SKM-1 treated with dmso at 0.1 percent for 144 hours (cell line): ENCODE data around the gene OTUD7B.
"Not testable (repeated sequence)": the region's sequence is repeated elsewhere in the genome, so short reads cannot be mapped to it uniquely, and the experiment has no call there.

Source experiments
- DNase-seq: peaks from one replicate; lab custom pipeline; 2025; ENCODE audit not compliant: unreplicated experiment; lab: John Stamatoyannopoulos, UW

The OTUD7B gene

GRCh38 chr1:149962039-149962647, 48.4 kb downstream of the OTUD7B start:
- DNase-seq = peak; percentile 92

DNA sequence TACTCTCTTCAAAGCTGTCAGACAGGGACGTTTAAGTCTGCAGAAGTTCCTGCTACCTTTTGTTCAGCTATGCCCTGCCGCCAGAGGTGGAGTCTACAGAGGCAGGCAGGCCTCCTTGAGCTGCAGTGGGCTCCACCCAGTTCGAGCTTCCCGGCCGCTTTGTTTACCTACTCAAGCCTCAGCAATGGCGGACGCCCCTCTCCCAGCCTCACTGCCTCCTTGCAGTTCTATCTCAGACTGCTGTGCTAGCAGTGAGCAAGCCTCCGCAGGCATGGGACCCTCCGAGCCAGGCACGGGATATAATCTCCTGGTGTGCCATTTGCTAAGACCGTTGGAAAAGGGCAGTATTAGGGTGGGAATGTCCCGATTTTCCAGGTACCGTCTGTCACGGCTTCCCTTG, 53.0 kb downstream of the OTUD7B start:
- not testable (repeated sequence) for DNase-seq

DNA sequence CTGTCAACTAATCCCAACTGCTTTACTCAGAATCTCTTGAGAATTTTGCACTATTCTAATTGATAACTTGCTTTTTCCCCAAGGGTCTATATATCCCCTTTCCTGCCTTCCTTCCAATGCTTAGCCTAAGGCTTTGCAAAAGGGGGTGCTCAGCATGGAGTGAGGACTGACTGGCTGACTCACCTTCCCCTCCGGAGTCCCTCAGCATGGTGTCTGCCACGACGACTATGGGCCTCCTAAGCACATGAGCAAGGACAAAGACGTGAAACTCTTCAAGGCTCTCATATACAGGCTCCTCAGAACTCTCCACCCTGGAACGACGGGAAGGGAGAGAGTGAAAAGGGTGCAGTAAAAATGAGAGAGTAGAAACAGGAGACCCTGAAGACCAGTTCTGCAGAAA, 60.6 kb downstream of the OTUD7B start:
- no peak for DNase-seq

DNA sequence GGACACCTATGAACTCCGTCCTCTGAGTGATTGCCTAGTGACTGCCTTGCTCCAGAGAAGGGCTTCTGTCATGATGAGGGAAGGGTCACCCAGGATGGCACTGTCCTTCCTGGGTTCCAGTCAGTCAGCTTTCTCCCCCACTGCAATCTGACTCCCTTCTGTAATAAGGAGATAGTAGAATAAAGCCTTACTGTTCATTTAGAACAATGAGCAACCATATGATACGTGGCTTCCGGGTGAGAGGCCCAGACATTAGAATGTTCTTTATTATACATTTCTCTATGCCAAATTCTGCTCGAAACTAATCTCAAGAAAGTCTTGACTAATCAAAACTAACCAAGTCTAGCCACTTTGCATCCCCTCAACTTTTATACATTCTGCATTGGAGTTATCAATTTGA, 65.3 kb downstream of the OTUD7B start:
- DNase-seq = no peak

DNA sequence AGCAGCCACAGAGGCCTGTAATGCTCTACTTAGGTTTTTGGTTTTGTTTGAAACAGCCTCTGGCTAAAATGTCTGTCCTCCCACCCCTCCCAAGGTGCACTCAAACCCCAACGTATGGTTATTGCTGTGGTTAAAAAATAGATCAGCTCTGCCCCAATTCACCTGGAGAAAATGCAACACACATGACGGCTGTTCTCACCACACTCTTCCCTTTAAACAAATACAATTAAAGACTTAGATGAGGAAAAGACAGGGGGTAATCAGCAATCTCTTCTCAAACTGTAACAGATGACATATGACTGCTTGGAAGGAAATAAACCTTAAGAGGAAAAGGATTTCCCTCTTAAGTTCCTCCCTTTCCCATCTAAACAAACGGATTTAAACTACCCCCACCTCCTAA, 67.6 kb downstream of the OTUD7B start:
- DNase-seq = no peak

DNA sequence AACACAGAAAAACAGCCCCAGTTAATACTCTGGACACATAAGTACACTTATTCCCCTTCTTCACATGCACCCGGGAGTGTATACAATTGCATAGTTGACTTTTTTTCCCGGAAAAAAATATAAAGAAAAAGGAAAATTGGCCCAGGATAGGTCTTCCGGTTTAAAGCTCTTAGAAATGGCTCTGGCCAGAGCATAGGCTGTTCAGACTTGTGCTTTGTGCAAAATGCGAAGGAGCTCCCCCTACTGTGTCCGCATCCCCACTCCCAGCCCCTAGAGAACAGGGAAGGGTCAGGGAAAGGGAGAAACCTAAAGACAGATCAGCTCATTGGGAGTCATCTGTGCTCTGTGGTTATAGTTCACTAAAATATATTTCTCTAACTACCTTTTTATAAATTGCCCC, 68.3 kb downstream of the OTUD7B start:
- DNase-seq = no peak

GRCh38 chr1:149940427-149940826, 70.1 kb downstream of the OTUD7B start:
- DNase-seq = no peak

- DNase-seq = not testable (repeated sequence)
Observed at GRCh38 chr1:149938668-149939003, 71.9 kb downstream of the OTUD7B start.

GRCh38 chr1:149937759-149938158, 72.8 kb downstream of the OTUD7B start:
- no peak for DNase-seq

DNA sequence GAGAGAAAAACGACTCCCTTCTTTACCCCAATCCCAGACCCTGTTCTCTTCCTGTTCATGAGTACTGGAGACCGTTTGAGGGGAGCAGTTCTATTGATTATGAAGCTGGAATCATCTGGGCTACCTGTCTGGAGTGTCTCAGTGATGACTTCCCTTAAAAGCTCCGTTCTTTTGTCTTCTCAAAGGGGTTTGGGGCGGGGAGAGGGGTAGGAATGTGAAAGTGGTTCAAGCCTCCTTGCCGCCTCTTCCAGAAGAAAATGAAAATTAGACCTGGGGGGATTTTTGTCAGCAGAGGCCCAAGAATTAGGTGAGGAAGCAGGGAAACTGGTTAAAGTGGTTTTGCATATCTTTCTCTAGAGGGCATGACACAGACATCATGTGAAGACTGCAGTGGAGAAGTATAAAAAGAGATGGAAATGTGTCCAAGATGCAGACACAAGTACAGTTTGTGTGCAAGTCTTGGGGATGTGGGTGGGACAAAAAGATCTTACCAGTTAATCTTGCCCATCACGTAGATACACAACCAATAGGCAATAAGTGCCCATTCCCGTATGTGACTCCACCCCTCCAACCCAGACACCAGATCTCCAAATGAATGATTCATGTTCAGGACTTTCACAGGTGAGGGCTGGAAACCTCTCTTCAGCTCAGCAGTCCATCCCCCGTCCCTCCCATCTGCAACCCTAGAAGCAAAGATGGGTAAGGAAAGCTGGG, 73.4 kb downstream of the OTUD7B start:
- no peak for DNase-seq

DNA sequence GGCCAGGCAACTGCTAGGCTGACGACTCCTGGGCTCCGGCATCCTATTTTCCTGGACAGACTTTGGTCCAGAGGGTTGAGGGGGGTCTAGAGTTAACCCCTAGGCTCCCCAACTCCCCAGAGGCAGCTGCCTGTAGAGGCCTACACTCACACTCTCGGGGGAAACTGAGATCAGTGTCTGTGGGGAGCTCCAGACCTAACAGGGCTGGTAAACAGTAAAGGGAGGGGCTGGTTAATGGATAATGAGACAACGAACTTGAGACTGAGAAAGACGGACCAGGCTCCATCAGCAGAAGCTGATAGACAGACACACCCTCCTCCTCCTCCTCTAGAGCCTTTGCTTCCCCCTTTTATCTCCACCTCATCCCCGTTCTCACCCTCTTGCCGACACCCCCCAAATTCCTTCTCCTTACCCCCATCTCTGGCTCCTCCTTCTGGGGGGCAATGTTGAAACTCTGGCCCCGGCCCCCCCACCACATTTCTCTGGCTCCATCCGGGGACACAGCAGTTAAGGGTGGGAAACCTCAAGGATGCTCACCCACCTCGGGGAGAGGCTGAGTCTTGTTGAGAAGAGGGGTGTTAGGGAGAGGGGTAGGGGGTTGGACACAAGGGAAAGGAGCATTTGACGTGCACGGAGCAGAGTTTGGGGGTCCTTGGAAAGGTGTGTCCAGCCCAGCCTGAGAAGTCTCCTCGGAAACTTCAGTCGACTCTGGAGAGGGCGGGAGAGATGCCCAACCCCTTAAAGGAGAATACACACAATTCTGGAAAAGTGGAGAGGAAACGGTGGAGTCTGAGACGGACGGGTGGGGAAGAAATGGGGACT, 74.1 kb downstream of the OTUD7B start, which contains the start of gene MTMR11:
Gene MTMR11 (minus strand): TSS at position 710 of the 822 bp plus-strand sequence. CDS start 232 bp downstream, at position 478.
- DNase-seq = no peak

DNA sequence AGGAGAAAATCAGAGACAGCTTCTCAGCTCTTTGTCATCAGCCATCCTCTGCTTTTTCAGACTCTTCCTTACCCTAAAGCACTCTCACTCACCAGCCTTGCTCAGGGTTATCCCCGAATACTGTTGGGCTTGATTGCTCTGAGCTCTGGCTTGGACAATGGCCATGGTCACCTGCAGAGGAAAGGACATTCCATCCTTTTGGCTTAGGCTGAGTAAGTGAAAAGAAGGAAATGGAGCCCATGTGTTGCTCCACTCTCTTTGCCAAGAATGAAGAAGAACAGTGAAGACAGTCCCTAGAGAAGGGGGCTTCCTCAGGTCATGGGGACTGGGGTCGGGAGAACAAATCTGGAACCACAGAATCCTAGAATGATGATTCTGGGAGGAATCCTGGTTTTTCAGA, 76.2 kb downstream of the OTUD7B start:
- no peak for DNase-seq

DNA sequence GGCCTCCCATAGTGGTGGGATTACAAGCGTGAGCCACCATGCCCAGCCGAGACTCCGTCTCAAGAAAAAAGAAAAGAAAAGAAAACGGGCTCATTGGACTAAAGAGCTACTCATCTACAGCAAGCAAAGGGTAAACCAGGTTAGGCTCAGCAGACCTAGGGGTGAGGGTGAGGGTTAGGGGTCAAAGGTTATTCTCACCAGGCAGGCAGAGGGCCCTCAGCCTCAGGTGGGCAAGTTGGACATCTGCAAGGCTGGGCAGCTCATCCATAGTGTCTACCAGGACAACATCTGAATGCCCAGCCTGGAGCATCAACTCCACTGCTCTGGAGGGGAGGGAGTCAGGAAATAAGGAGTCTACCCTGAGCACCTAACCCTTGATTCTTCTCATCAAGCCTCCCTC, 77.3 kb downstream of the OTUD7B start:
- DNase-seq = no peak

- no peak for DNase-seq
Observed at GRCh38 chr1:149932474-149932873, 78.1 kb downstream of the OTUD7B start.

- peak; percentile 21 for DNase-seq
Observed at GRCh38 chr1:149931212-149931790, 79.2 kb downstream of the OTUD7B start.

GRCh38 chr1:149929856-149930255, 80.7 kb downstream of the OTUD7B start:
- no peak for DNase-seq

GRCh38 chr1:149928401-149928724, 82.2 kb downstream of the OTUD7B start:
- no peak for DNase-seq

- peak; percentile 99 for DNase-seq
Observed at GRCh38 chr1:149927563-149928400, 82.7 kb downstream of the OTUD7B start, which contains the start of gene SF3B4. TSS of gene SF3B4 (minus strand) at chr1:149927803. CDS start at chr1:149927759, 44 bp downstream.

DNA sequence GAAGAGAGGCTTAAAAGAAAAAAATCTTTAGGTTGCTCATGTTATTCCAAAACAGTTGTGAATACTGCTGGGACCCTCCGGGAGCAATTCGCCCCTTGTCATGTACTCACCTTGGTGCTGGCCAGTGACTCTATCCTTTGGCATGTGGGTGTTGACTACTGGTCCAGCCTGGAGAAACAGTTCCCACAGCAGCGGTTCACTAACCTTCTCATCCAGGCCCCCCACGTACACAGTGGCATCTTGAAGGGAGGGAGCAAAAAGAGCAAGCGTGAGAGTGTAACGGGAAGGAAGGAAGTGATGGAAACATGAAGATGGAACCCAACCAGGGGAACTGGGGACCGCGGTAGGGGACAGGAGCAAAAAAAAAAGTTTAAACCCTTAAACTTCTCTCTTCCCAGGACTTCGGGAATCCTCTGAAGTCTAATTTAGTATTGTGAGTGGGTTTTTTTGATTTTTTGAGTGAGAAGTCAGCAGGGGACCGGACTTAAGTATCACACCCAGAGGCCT, 83.4 kb downstream of the OTUD7B start:
- no peak for DNase-seq

- DNase-seq = no peak
Observed at GRCh38 chr1:149926296-149926695, 84.2 kb downstream of the OTUD7B start.

DNA sequence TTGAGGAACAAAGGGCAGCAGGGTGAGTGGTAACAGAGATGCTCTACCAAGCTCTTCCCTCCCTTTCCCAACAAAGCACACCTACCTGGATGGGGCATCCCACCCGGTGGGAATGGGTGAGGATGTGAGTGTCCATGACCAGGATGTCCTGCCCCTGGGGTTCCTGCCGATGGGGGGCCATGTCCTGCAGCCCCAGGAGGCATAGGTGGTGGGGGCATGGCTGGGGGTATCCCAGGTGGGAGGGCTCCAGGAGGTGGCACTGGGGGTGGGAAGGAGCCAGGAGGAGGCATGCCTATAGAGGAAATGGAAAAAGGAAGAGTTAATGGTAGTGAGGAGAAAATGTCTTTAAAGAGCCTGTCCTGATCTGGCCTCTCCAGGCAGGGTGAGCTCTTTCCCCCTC, 84.8 kb downstream of the OTUD7B start:
- DNase-seq = no peak
